ENCODE measurements around the gene MDP1. TPM values are rescaled to one million over a fixed set of nuclear protein-coding genes. Genes with fewer than 3 reads are reported as not detected.

Gene MDP1
- polyA plus RNA-seq, 4 donors: 18.8 to 31.1 (median 21.4) TPM

- Histone ChIP-seq H3K4me1 (ENCODE audit: control insufficient read depth in 3 of 3, insufficient read depth in 2 of 3, low read depth in 1 of 3, low read length in 2 of 3) (peaks cover 0 to 20% (median 0%) of the 10 kb centered on the region in 3 donors), H3K36me3 (ENCODE audit: control insufficient read depth in 3 of 3, insufficient read depth in 2 of 3, low read depth in 1 of 3, low read length in 3 of 3) (peaks cover 0 to 11% (median 0%) of the 10 kb centered on the region in 3 donors), H3K27me3 (ENCODE audit: control insufficient read depth in 3 of 3, insufficient read depth in 3 of 3, low read length in 3 of 3) (no peaks in the 10 kb centered on the region), H3K27ac (ENCODE audit: low read depth in 1 of 3, low read length in 2 of 3) (peak overlapping the region; percentile 90 to 99 (median 99)), H3K9me3 (ENCODE audit: control insufficient read depth in 2 of 2, insufficient read depth in 1 of 2, low read depth in 1 of 2, low read length in 1 of 2) (no peaks in the 10 kb centered on the region), H3K4me3 (ENCODE audit: low read depth in 1 of 3, low read length in 3 of 3) (no peak overlapping the region)
- DNase-seq (no peak), FAIRE-seq (no peak)
- WGBS, 3 donors: 69 to 89% (median 75%) methylated on average over 2 of the region's 2 CpGs
These were observed 456 bp upstream of the MDP1 start for GRCh38 chr14:24216345-24216699.

- WGBS, 3 donors: 74 to 88% (median 80%) methylated on average over 7 of the region's 7 CpGs
- Histone ChIP-seq H3K36me3 (ENCODE audit: control insufficient read depth in 3 of 3, insufficient read depth in 2 of 3, low read depth in 1 of 3, low read length in 3 of 3) (peaks cover 0 to 32% (median 8%) of the 10 kb centered on the region in 3 donors), H3K9me3 (ENCODE audit: control insufficient read depth in 2 of 2, insufficient read depth in 1 of 2, low read depth in 1 of 2, low read length in 1 of 2) (no peaks in the 10 kb centered on the region), H3K4me1 (ENCODE audit: control insufficient read depth in 3 of 3, insufficient read depth in 2 of 3, low read depth in 1 of 3, low read length in 2 of 3) (peaks cover 0 to 20% (median 0%) of the 10 kb centered on the region in 3 donors), H3K4me3 (ENCODE audit: low read depth in 1 of 3, low read length in 3 of 3) (peak overlapping the region in 2 of 3 donors; percentile 78 to 85), H3K27me3 (ENCODE audit: control insufficient read depth in 3 of 3, insufficient read depth in 3 of 3, low read length in 3 of 3) (no peaks in the 10 kb centered on the region), H3K27ac (ENCODE audit: low read depth in 1 of 3, low read length in 2 of 3) (peak overlapping the region; percentile 98 to 99 (median 98))
- no peak for FAIRE-seq
- DNase-seq: peak in 1 of 2 donors; percentile 50
These were observed 1.8 kb downstream of the MDP1 start for GRCh38 chr14:24213866-24214662.

- Histone ChIP-seq H3K4me3 (ENCODE audit: low read depth in 1 of 3, low read length in 3 of 3) (peak within 1 kb of the TSS; percentile 78 to 86 (median 85)), H3K27me3 (ENCODE audit: control insufficient read depth in 3 of 3, insufficient read depth in 3 of 3, low read length in 3 of 3) (no peaks in the 10 kb centered on the region), H3K36me3 (ENCODE audit: control insufficient read depth in 3 of 3, insufficient read depth in 2 of 3, low read depth in 1 of 3, low read length in 3 of 3) (peaks cover 0 to 35% (median 8%) of the 10 kb centered on the region in 3 donors), H3K9me3 (ENCODE audit: control insufficient read depth in 2 of 2, insufficient read depth in 1 of 2, low read depth in 1 of 2, low read length in 1 of 2) (no peaks in the 10 kb centered on the region), H3K4me1 (ENCODE audit: control insufficient read depth in 3 of 3, insufficient read depth in 2 of 3, low read depth in 1 of 3, low read length in 2 of 3) (peaks cover 0 to 20% (median 0%) of the 10 kb centered on the region in 3 donors), H3K27ac (ENCODE audit: low read depth in 1 of 3, low read length in 2 of 3) (peak within 1 kb of the TSS; percentile 98 to 99 (median 98))
- no peak for FAIRE-seq
- DNase-seq: peak; percentile 95 to 97
- 0 to 1% (median 1%) methylated on average over 52 to 53 of the region's 53 CpGs for WGBS, 3 donors
These were observed 2.7 kb downstream of the MDP1 start, which contains the start of gene CHMP4A for GRCh38 chr14:24212924-24213865. CHMP4A (minus strand) TSS chr14:24213488; CDS start chr14:24213439, 49 bp downstream.

GRCh38 chr14:24211311-24211710, 4.6 kb downstream of the MDP1 start:
- H3K4me3 ChIP-seq (ENCODE audit: low read depth in 1 of 3, low read length in 3 of 3): no peak overlapping the region
- H3K4me1 ChIP-seq (ENCODE audit: control insufficient read depth in 3 of 3, insufficient read depth in 2 of 3, low read depth in 1 of 3, low read length in 2 of 3): peaks cover 0 to 18% (median 0%) of the 10 kb centered on the region in 3 donors
- no peaks in the 10 kb centered on the region for H3K27me3 ChIP-seq (ENCODE audit: control insufficient read depth in 3 of 3, insufficient read depth in 3 of 3, low read length in 3 of 3)
- WGBS, 3 donors: 91 to 94% (median 94%) methylated on average over 6 of the region's 6 CpGs
- H3K36me3 ChIP-seq (ENCODE audit: control insufficient read depth in 3 of 3, insufficient read depth in 2 of 3, low read depth in 1 of 3, low read length in 3 of 3): peaks cover 0 to 43% (median 10%) of the 10 kb centered on the region in 3 donors
- no peak overlapping the region for H3K27ac ChIP-seq (ENCODE audit: low read depth in 1 of 3, low read length in 2 of 3)
- FAIRE-seq: no peak
- no peaks in the 10 kb centered on the region for H3K9me3 ChIP-seq (ENCODE audit: control insufficient read depth in 2 of 2, insufficient read depth in 1 of 2, low read depth in 1 of 2, low read length in 1 of 2)
- DNase-seq: no peak

GRCh38 chr14:24207625-24208024, 8.2 kb downstream of the MDP1 start:
- Histone ChIP-seq H3K4me3 (ENCODE audit: low read depth in 1 of 3, low read length in 3 of 3) (no peak overlapping the region), H3K9me3 (ENCODE audit: control insufficient read depth in 2 of 2, insufficient read depth in 1 of 2, low read depth in 1 of 2, low read length in 1 of 2) (peaks cover 0 to 2% of the 10 kb centered on the region in 2 donors), H3K27me3 (ENCODE audit: control insufficient read depth in 3 of 3, insufficient read depth in 3 of 3, low read length in 3 of 3) (no peaks in the 10 kb centered on the region), H3K27ac (ENCODE audit: low read depth in 1 of 3, low read length in 2 of 3) (no peak overlapping the region), H3K4me1 (ENCODE audit: control insufficient read depth in 3 of 3, insufficient read depth in 2 of 3, low read depth in 1 of 3, low read length in 2 of 3) (no peaks in the 10 kb centered on the region), H3K36me3 (ENCODE audit: control insufficient read depth in 3 of 3, insufficient read depth in 2 of 3, low read depth in 1 of 3, low read length in 3 of 3) (peaks cover 8 to 53% (median 10%) of the 10 kb centered on the region in 3 donors)
- FAIRE-seq (no peak), DNase-seq (no peak)
- 96 to 100% (median 100%) methylated on average over 2 of the region's 2 CpGs for WGBS, 3 donors

GRCh38 chr14:24207104-24207551, 8.7 kb downstream of the MDP1 start:
- H3K27me3 ChIP-seq (ENCODE audit: control insufficient read depth in 3 of 3, insufficient read depth in 3 of 3, low read length in 3 of 3): no peaks in the 10 kb centered on the region
- no peak overlapping the region for H3K27ac ChIP-seq (ENCODE audit: low read depth in 1 of 3, low read length in 2 of 3)
- no peaks in the 10 kb centered on the region for H3K4me1 ChIP-seq (ENCODE audit: control insufficient read depth in 3 of 3, insufficient read depth in 2 of 3, low read depth in 1 of 3, low read length in 2 of 3)
- DNase-seq (no peak), FAIRE-seq (no peak)
- H3K4me3 ChIP-seq (ENCODE audit: low read depth in 1 of 3, low read length in 3 of 3): no peak overlapping the region
- WGBS, 3 donors: 87 to 95% (median 95%) methylated on average over 5 of the region's 5 CpGs
- peaks cover 8 to 55% (median 10%) of the 10 kb centered on the region in 3 donors for H3K36me3 ChIP-seq (ENCODE audit: control insufficient read depth in 3 of 3, insufficient read depth in 2 of 3, low read depth in 1 of 3, low read length in 3 of 3)
- H3K9me3 ChIP-seq (ENCODE audit: control insufficient read depth in 2 of 2, insufficient read depth in 1 of 2, low read depth in 1 of 2, low read length in 1 of 2): peaks cover 0 to 6% of the 10 kb centered on the region in 2 donors

- Histone ChIP-seq H3K36me3 (ENCODE audit: control insufficient read depth in 3 of 3, insufficient read depth in 2 of 3, low read depth in 1 of 3, low read length in 3 of 3) (peaks cover 10 to 58% (median 10%) of the 10 kb centered on the region in 3 donors), H3K9me3 (ENCODE audit: control insufficient read depth in 2 of 2, insufficient read depth in 1 of 2, low read depth in 1 of 2, low read length in 1 of 2) (peaks cover 0 to 11% of the 10 kb centered on the region in 2 donors), H3K4me1 (ENCODE audit: control insufficient read depth in 3 of 3, insufficient read depth in 2 of 3, low read depth in 1 of 3, low read length in 2 of 3) (no peaks in the 10 kb centered on the region), H3K27me3 (ENCODE audit: control insufficient read depth in 3 of 3, insufficient read depth in 3 of 3, low read length in 3 of 3) (no peaks in the 10 kb centered on the region), H3K27ac (ENCODE audit: low read depth in 1 of 3, low read length in 2 of 3) (no peak overlapping the region), H3K4me3 (ENCODE audit: low read depth in 1 of 3, low read length in 3 of 3) (no peak overlapping the region)
- WGBS, 3 donors: 95 to 99% (median 96%) methylated on average over 11 of the region's 11 CpGs
- DNase-seq (no peak), FAIRE-seq (no peak)
These were observed 9.4 kb downstream of the MDP1 start for GRCh38 chr14:24206260-24207103.

Data from small intestine (tissue), 7 donors.